Trophoblast cell (in vitro differentiated cells and primary cell): ENCODE results near the gene RRP1B.

ENCODE experiments used
- DNase-seq, 2 donors: peaks; one replicate each; pipeline ENCODE4 v3.0.0-alpha.2; 2016
- H2AFZ ChIP-seq: 2 replicates; pipeline ENCODE4 v1.6.1; 2013; ENCODE audit warnings: low read length, moderate library complexity, mild to moderate bottlenecking; ENCODE audit not compliant: insufficient read depth, poor library complexity
- H2AK5ac ChIP-seq: 2 replicates; pipeline ENCODE4 v1.6.1; 2013; ENCODE audit warnings: mild to moderate bottlenecking, low read length
- H2BK120ac ChIP-seq: 2 replicates; pipeline ENCODE4 v1.6.1; 2013; ENCODE audit warnings: low read length, mild to moderate bottlenecking, moderate library complexity; ENCODE audit not compliant: insufficient read depth, poor library complexity
- H2BK12ac ChIP-seq: 2 replicates; pipeline ENCODE4 v1.6.1; 2013; ENCODE audit warnings: mild to moderate bottlenecking, low read length, moderate library complexity
- H2BK5ac ChIP-seq: 2 replicates; pipeline ENCODE4 v1.6.1; 2013; ENCODE audit warnings: low read length, low read depth, moderate library complexity, mild to moderate bottlenecking; ENCODE audit not compliant: poor library complexity
- H3K14ac ChIP-seq: 2 replicates; pipeline ENCODE4 v1.6.1; 2013; ENCODE audit warnings: mild to moderate bottlenecking, low read length
- H3K18ac ChIP-seq: 2 replicates; pipeline ENCODE4 v1.6.1; 2013; ENCODE audit warnings: mild to moderate bottlenecking, low read length
- H3K23ac ChIP-seq: 2 replicates; pipeline ENCODE4 v1.6.1; 2013; ENCODE audit warnings: low read length
- H3K27ac ChIP-seq: 2 replicates; pipeline ENCODE4 v1.5.1; 2013; ENCODE audit warnings: low read depth, mild to moderate bottlenecking, inconsistent platforms, low read length, moderate library complexity
- H3K27me3 ChIP-seq: 2 replicates; pipeline ENCODE4 v1.6.1; 2013; ENCODE audit warnings: inconsistent platforms, mild to moderate bottlenecking, low read length, moderate library complexity; ENCODE audit not compliant: insufficient read depth
- H3K36me3 ChIP-seq, 2 experiments: 1 replicate in 1 of 2; 2 replicates in 1 of 2; pipeline ENCODE4 v1.6.1; 2013; ENCODE audit warnings: low read length in 2 of 2, mild to moderate bottlenecking in 2 of 2, moderate library complexity in 1 of 2; ENCODE audit not compliant: insufficient read depth in 2 of 2, control insufficient read depth in 1 of 2
- H3K4ac ChIP-seq: 2 replicates; pipeline ENCODE4 v1.6.1; 2013; ENCODE audit warnings: low read depth, mild to moderate bottlenecking, low read length, moderate library complexity
- H3K4me1 ChIP-seq, 2 experiments: 1 replicate in 1 of 2; 2 replicates in 1 of 2; pipeline ENCODE4 v1.6.1; 2013; ENCODE audit warnings: low read length in 2 of 2, mild to moderate bottlenecking in 2 of 2, moderate library complexity in 1 of 2; ENCODE audit not compliant: insufficient read depth in 2 of 2, control insufficient read depth in 1 of 2
- H3K4me2 ChIP-seq: 2 replicates; pipeline ENCODE4 v1.6.1; 2013; ENCODE audit warnings: inconsistent platforms, mild to moderate bottlenecking, low read length, moderate library complexity
- H3K4me3 ChIP-seq: 2 replicates; pipeline ENCODE4 v1.5.1; 2013; ENCODE audit warnings: mild to moderate bottlenecking, low read depth, low read length, inconsistent platforms
- H3K79me1 ChIP-seq: one replicate; pipeline ENCODE4 v1.6.1; 2013; ENCODE audit warnings: low read length
- H3K79me2 ChIP-seq: 2 replicates; pipeline ENCODE4 v1.6.1; 2013; ENCODE audit warnings: low read length, mild to moderate bottlenecking; ENCODE audit not compliant: control insufficient read depth, insufficient read depth, poor library complexity
- H3K9ac ChIP-seq: 2 replicates; pipeline ENCODE4 v1.6.1; 2013; ENCODE audit warnings: mild to moderate bottlenecking, low read length
- H3K9me3 ChIP-seq: 2 replicates; pipeline ENCODE4 v1.6.1; 2013; ENCODE audit warnings: low read depth, mild to moderate bottlenecking, control low read depth, inconsistent platforms, low read length; ENCODE audit not compliant: insufficient read depth
- H4K12ac ChIP-seq: 2 replicates; pipeline ENCODE4 v1.6.1; 2013; ENCODE audit warnings: low read depth, mild to moderate bottlenecking, low read length, moderate library complexity
- H4K8ac ChIP-seq: 2 replicates; pipeline ENCODE4 v1.6.1; 2013; ENCODE audit warnings: low read depth, mild to moderate bottlenecking, low read length, moderate library complexity
- H4K91ac ChIP-seq: one replicate; pipeline ENCODE4 v1.6.1; 2013; ENCODE audit warnings: low read depth, mild to moderate bottlenecking, low read length, moderate library complexity
- WGBS: extraction: QIAGEN DNeasy Blood & Tissue Kit; methylation state at CpG from one replicate; pipeline ENCODE4 v1.1.7; 2013; ENCODE audit warnings: missing lambda C conversion rate; ENCODE audit not compliant: insufficient read length, insufficient coverage; ENCODE audit errors: extremely low coverage; 5-methylcytosine and 5-hydroxymethylcytosine counted together

RRP1B gene

GRCh38 chr21:43691086-43691795 is 31.9 kb downstream of the RRP1B start:
- H3K14ac ChIP-seq: no peak overlapping the region
- no peak overlapping the region for H4K12ac ChIP-seq
- no peak for DNase-seq
- peaks cover 11 to 17% of the 10 kb centered on the region in 2 experiments for H3K4me1 ChIP-seq
- peaks cover 49 to 69% of the 10 kb centered on the region in 2 experiments for H3K36me3 ChIP-seq
- no peak overlapping the region for H4K8ac ChIP-seq
- no peak overlapping the region for H4K91ac ChIP-seq
- no peak overlapping the region for H2BK5ac ChIP-seq
- WGBS: no CpG with 5 or more reads among the region's 25 CpGs
- no peaks in the 10 kb centered on the region for H3K27me3 ChIP-seq
- no peaks in the 10 kb centered on the region for H3K79me2 ChIP-seq
- no peak overlapping the region for H3K4me3 ChIP-seq
- H2BK120ac ChIP-seq: no peak overlapping the region
- H2BK12ac ChIP-seq: no peak overlapping the region
- H3K18ac ChIP-seq: no peak overlapping the region
- H3K9me3 ChIP-seq: peaks cover 4% of the 10 kb centered on the region
- peaks cover 3% of the 10 kb centered on the region for H3K79me1 ChIP-seq
- H3K4me2 ChIP-seq: no peak overlapping the region
- H2AK5ac ChIP-seq: no peak overlapping the region
- H3K4ac ChIP-seq: no peak overlapping the region
- no peak overlapping the region for H3K9ac ChIP-seq
- H3K27ac ChIP-seq: no peak overlapping the region
- no peak overlapping the region for H3K23ac ChIP-seq
- no peak overlapping the region for H2AFZ ChIP-seq

- Histone ChIP-seq H3K27me3 (no peaks in the 10 kb centered on the region), H2BK12ac (no peak overlapping the region), H3K14ac (no peak overlapping the region), H3K4ac (no peak overlapping the region), H3K27ac (no peak overlapping the region), H4K12ac (no peak overlapping the region), H2BK5ac (no peak overlapping the region), H3K4me3 (no peak overlapping the region), H3K4me2 (no peak overlapping the region), H4K91ac (no peak overlapping the region), H3K4me1 (peaks cover 11 to 17% of the 10 kb centered on the region in 2 experiments), H3K18ac (no peak overlapping the region), H3K36me3 (peaks cover 48 to 67% of the 10 kb centered on the region in 2 experiments), H3K23ac (no peak overlapping the region), H3K79me2 (no peaks in the 10 kb centered on the region), H2BK120ac (no peak overlapping the region), H3K9me3 (peaks cover 5% of the 10 kb centered on the region), H4K8ac (no peak overlapping the region), H3K9ac (no peak overlapping the region), H2AK5ac (no peak overlapping the region), H2AFZ (no peak overlapping the region), H3K79me1 (peaks cover 3% of the 10 kb centered on the region)
- DNase-seq: no peak
- no CpG with 5 or more reads among the region's 10 CpGs for WGBS
These were observed 32.4 kb downstream of the RRP1B start for GRCh38 chr21:43691801-43692200.

- Histone ChIP-seq H2AFZ (no peak overlapping the region), H2AK5ac (no peak overlapping the region), H3K4me3 (peak overlapping the region; percentile 13), H3K79me1 (peaks cover 2% of the 10 kb centered on the region), H3K9ac (no peak overlapping the region), H4K91ac (no peak overlapping the region), H3K23ac (no peak overlapping the region), H3K14ac (no peak overlapping the region), H4K12ac (no peak overlapping the region), H3K27me3 (no peaks in the 10 kb centered on the region), H3K27ac (no peak overlapping the region), H2BK12ac (no peak overlapping the region), H2BK5ac (no peak overlapping the region), H3K79me2 (no peaks in the 10 kb centered on the region), H2BK120ac (no peak overlapping the region), H3K4me1 (peaks cover 5 to 10% of the 10 kb centered on the region in 2 experiments), H3K18ac (no peak overlapping the region), H3K4me2 (no peak overlapping the region), H3K4ac (no peak overlapping the region), H3K9me3 (peaks cover 5% of the 10 kb centered on the region), H3K36me3 (peaks cover 40 to 57% of the 10 kb centered on the region in 2 experiments), H4K8ac (no peak overlapping the region)
- no CpG with 5 or more reads among the region's 8 CpGs for WGBS
- DNase-seq: no peak
These were observed 33.6 kb downstream of the RRP1B start for GRCh38 chr21:43692949-43693348.

- no peak overlapping the region for H2AFZ ChIP-seq
- no peak overlapping the region for H3K4me2 ChIP-seq
- no peak overlapping the region for H3K18ac ChIP-seq
- H4K91ac ChIP-seq: no peak overlapping the region
- peaks cover 0 to 1% of the 10 kb centered on the region in 2 experiments for H3K4me1 ChIP-seq
- no peaks in the 10 kb centered on the region for H3K27me3 ChIP-seq
- H3K9ac ChIP-seq: no peak overlapping the region
- no peak overlapping the region for H2BK120ac ChIP-seq
- no peak for DNase-seq
- H3K79me2 ChIP-seq: no peaks in the 10 kb centered on the region
- H4K8ac ChIP-seq: no peak overlapping the region
- H3K4me3 ChIP-seq: no peak overlapping the region
- no peak overlapping the region for H4K12ac ChIP-seq
- H3K27ac ChIP-seq: no peak overlapping the region
- H3K4ac ChIP-seq: no peak overlapping the region
- H3K14ac ChIP-seq: no peak overlapping the region
- no peak overlapping the region for H3K23ac ChIP-seq
- WGBS: no CpG with 5 or more reads among the region's 23 CpGs
- no peak overlapping the region for H2BK12ac ChIP-seq
- peaks cover 5% of the 10 kb centered on the region for H3K9me3 ChIP-seq
- H2BK5ac ChIP-seq: no peak overlapping the region
- no peak overlapping the region for H2AK5ac ChIP-seq
- no peaks in the 10 kb centered on the region for H3K79me1 ChIP-seq
- peaks cover 40 to 52% of the 10 kb centered on the region in 2 experiments for H3K36me3 ChIP-seq
These were observed 34.6 kb downstream of the RRP1B start for GRCh38 chr21:43693981-43694380.
